HL-60 (cell line): ENCODE data around the gene AMY2B.

ENCODE experiments used
- GABPA ChIP-seq: IDR thresholded peaks from 2 replicates; pipeline ENCODE4 v1.6.1; 2012; ENCODE audit warnings: low read depth
- POLR2AphosphoS5 ChIP-seq: IDR thresholded peaks from 2 replicates; pipeline ENCODE4 v1.6.1; 2012; ENCODE audit warnings: low read depth
- SPI1 ChIP-seq: IDR thresholded peaks from 2 replicates; pipeline ENCODE4 v1.6.1; 2012; ENCODE audit warnings: low read depth, mild to moderate bottlenecking, borderline replicate concordance
- TF ChIP-seq, protein P1 (sequence below): IDR thresholded peaks from one replicate; pipeline ENCODE4 v1.5.1; 2011; ENCODE audit warnings: low read length, control low read depth, inconsistent platforms; ENCODE audit not compliant: insufficient read depth
- TF ChIP-seq, protein P2 (sequence below): IDR thresholded peaks from 2 replicates; pipeline ENCODE4 v1.6.1; 2012; ENCODE audit warnings: low read depth; ENCODE audit not compliant: insufficient replicate concordance

DNA sequence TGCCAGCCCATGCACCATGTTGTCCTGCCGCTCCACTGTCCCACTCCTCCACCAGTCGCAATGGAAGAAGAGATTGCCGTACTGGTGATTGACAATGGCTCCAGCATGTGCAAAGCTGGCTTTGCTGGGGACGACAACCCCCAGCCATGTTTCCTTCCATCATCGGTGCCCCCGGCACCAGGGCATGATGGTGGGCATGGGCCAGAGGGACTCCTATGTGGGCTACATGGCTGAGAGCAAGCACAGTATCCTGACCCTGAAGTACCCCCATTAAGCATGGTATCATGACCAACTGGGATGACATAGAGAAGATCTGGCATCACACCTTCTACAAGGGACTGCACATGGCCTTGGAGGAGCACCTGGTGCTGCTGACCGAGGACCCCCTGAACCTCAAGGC lies 1.9 kb upstream of the AMY2B start:
- TF ChIP-seq, protein P1, sequence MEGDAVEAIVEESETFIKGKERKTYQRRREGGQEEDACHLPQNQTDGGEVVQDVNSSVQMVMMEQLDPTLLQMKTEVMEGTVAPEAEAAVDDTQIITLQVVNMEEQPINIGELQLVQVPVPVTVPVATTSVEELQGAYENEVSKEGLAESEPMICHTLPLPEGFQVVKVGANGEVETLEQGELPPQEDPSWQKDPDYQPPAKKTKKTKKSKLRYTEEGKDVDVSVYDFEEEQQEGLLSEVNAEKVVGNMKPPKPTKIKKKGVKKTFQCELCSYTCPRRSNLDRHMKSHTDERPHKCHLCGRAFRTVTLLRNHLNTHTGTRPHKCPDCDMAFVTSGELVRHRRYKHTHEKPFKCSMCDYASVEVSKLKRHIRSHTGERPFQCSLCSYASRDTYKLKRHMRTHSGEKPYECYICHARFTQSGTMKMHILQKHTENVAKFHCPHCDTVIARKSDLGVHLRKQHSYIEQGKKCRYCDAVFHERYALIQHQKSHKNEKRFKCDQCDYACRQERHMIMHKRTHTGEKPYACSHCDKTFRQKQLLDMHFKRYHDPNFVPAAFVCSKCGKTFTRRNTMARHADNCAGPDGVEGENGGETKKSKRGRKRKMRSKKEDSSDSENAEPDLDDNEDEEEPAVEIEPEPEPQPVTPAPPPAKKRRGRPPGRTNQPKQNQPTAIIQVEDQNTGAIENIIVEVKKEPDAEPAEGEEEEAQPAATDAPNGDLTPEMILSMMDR: no peak
- no peak for TF ChIP-seq SPI1
- TF ChIP-seq, protein P2, sequence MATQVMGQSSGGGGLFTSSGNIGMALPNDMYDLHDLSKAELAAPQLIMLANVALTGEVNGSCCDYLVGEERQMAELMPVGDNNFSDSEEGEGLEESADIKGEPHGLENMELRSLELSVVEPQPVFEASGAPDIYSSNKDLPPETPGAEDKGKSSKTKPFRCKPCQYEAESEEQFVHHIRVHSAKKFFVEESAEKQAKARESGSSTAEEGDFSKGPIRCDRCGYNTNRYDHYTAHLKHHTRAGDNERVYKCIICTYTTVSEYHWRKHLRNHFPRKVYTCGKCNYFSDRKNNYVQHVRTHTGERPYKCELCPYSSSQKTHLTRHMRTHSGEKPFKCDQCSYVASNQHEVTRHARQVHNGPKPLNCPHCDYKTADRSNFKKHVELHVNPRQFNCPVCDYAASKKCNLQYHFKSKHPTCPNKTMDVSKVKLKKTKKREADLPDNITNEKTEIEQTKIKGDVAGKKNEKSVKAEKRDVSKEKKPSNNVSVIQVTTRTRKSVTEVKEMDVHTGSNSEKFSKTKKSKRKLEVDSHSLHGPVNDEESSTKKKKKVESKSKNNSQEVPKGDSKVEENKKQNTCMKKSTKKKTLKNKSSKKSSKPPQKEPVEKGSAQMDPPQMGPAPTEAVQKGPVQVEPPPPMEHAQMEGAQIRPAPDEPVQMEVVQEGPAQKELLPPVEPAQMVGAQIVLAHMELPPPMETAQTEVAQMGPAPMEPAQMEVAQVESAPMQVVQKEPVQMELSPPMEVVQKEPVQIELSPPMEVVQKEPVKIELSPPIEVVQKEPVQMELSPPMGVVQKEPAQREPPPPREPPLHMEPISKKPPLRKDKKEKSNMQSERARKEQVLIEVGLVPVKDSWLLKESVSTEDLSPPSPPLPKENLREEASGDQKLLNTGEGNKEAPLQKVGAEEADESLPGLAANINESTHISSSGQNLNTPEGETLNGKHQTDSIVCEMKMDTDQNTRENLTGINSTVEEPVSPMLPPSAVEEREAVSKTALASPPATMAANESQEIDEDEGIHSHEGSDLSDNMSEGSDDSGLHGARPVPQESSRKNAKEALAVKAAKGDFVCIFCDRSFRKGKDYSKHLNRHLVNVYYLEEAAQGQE: no peak
- no peak for TF ChIP-seq POLR2AphosphoS5
- TF ChIP-seq GABPA: no peak
